Measurements from ENCODE around the gene RPP25L. TPM values are rescaled to one million over a fixed set of nuclear protein-coding genes. Genes with fewer than 3 reads are reported as not detected.

RPP25L gene
- total and polyA plus RNA-seq, 10 of the 15 experiments (the other 5 are each of a cell fraction or from before 2014, with no cell fraction given) = 7.7 to 30.2 (median 16.8) TPM

GRCh38 chr9:34568774-34569173 lies 43.1 kb downstream of the RPP25L start (continued):
- TF ChIP-seq IRF5 (IDR thresholded peaks at IDR 0.05; ENCODE audit: borderline replicate concordance) = no peak
- no peak for TF ChIP-seq JUND (IDR thresholded peaks at IDR 0.05; ENCODE audit: low read depth, low read length)
- no peak for TF ChIP-seq IRF4 (IDR thresholded peaks at IDR 0.05; ENCODE audit: low read depth, low read length)
- no peak for TF ChIP-seq ETV6 (conservative IDR thresholded peaks at IDR 0.05 in 1 of 2, IDR thresholded peaks at IDR 0.05 in 1 of 2; ENCODE audit: borderline replicate concordance in 1 of 2, low read depth in 1 of 2)
- no peak for TF ChIP-seq NRF1 (conservative IDR thresholded peaks at IDR 0.05; ENCODE audit: low read depth, low read length)
- TF ChIP-seq ASH2L (IDR thresholded peaks at IDR 0.05; ENCODE audit: borderline replicate concordance, low read depth) = no peak
- no peak for TF ChIP-seq ZNF592 (IDR thresholded peaks at IDR 0.05)
- TF ChIP-seq EP300 (IDR thresholded peaks at IDR 0.05; ENCODE audit: borderline replicate concordance in 1 of 2, control insufficient read depth in 1 of 2, low read depth in 2 of 2, low read length in 2 of 2) = no peak
- TF ChIP-seq SIN3A (IDR thresholded peaks at IDR 0.05; ENCODE audit: low read depth, low read length) = no peak
- TF ChIP-seq ZSCAN29 (IDR thresholded peaks at IDR 0.05) = no peak
- TF ChIP-seq RFX5 (IDR thresholded peaks at IDR 0.05; ENCODE audit: low read depth, low read length) = no peak
- TF ChIP-seq POU2F2 (IDR thresholded peaks at IDR 0.05; ENCODE audit: borderline replicate concordance, low read depth, low read length) = no peak
- TF ChIP-seq, protein P1, sequence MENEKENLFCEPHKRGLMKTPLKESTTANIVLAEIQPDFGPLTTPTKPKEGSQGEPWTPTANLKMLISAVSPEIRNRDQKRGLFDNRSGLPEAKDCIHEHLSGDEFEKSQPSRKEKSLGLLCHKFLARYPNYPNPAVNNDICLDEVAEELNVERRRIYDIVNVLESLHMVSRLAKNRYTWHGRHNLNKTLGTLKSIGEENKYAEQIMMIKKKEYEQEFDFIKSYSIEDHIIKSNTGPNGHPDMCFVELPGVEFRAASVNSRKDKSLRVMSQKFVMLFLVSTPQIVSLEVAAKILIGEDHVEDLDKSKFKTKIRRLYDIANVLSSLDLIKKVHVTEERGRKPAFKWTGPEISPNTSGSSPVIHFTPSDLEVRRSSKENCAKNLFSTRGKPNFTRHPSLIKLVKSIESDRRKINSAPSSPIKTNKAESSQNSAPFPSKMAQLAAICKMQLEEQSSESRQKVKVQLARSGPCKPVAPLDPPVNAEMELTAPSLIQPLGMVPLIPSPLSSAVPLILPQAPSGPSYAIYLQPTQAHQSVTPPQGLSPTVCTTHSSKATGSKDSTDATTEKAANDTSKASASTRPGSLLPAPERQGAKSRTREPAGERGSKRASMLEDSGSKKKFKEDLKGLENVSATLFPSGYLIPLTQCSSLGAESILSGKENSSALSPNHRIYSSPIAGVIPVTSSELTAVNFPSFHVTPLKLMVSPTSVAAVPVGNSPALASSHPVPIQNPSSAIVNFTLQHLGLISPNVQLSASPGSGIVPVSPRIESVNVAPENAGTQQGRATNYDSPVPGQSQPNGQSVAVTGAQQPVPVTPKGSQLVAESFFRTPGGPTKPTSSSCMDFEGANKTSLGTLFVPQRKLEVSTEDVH (IDR thresholded peaks at IDR 0.05; ENCODE audit: low read depth, partially characterized antibody) = no peak

All from GM12878 (cell line).